DMS 273 (cell line): ENCODE results near the gene C6orf163.

Experiments
- DNase-seq: peaks from one replicate; lab custom pipeline; 2025; ENCODE audit not compliant: unreplicated experiment; lab: John Stamatoyannopoulos, UW

C6orf163 gene

GRCh38 chr6:87408721-87409155 lies 64.1 kb downstream of the C6orf163 start:
- no peak for DNase-seq
